ENCODE data around the gene SNRNP25.
A peak's percentile ranks its signal among the peaks of the same experiment; 100 is the strongest.

Gene SNRNP25

DNA sequence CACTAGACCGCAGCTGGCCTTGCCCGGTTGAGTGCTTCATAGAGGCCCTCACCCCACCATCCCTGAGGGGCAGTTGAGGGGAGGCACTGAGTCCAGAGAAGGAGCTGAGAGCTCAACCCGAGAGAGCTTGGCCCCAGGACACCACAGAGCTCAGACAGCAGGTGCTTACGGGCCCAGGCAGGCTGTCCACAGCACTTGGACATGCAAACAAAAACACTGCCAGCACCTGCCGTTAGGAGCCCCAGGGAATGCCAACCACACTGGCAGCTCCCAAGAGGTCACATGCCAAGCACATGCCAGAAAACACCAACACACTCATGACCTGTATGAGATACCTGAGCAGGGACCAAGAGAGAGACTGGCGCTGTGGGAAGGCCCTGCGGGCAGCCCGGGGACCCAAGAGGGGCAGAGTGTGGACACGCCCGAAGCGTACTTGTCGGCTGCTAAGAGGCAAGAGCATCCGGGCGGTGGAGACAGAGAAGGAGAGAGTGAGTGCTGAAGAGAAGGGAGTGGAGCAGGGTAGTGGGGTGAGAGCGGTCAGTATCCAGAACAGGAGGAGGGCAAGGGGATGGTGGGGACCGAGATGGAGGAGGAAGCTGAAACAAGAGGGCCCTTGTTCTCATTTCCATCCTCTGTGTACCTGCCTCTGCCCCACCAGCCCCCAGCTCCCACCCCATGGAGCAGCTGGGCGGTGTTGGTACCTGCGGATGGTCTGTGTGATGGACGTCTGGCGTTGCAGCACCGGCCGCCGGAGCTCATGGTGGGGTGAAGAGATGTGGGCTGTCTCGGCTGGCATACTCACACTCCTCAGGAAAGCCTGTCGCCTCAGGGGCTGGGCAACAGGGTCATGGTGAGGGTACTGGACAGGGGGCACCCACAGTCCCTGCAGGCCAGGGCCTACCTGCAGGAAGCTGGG lies 10.6 kb downstream of the SNRNP25 start:
- peak; percentile 24 for DNase-seq

DNA sequence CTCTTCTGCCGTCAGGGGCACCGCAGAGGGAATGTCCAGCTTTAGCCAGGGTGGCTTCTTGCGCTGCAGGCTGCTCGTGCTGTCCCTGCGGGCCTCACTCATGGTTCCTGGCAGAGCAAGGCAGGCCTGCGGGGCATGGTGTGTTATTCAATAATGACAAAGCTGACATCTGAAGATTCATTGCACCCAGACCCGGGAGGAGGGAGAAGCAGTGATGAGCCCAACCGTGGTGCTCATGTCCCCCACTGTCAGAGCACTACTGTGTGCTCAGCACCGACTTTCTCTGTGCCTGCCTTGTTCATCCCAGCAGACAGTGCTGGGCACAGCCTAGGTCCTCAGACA lies 11.3 kb downstream of the SNRNP25 start:
- DNase-seq = no peak

DNA sequence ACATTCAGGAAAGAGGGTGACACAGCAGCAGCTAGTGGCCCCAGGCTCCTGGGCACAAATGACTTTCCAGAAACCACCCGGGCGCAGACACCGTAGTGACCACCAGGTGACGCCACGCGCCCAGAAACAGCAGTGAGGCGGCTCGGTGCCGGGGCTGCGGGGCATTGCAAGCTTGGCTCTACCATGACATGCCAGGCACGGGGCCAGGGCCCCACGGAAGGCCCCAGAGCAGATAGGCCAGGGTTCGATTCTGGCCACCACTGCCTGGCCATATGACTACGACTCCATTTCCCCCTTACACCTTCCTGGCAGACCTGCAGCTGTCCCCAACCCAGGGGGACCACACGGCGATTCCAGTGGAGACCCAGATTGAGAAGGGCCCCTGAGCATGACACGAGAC lies 12.1 kb downstream of the SNRNP25 start:
- peak; percentile 82 for DNase-seq

DNA sequence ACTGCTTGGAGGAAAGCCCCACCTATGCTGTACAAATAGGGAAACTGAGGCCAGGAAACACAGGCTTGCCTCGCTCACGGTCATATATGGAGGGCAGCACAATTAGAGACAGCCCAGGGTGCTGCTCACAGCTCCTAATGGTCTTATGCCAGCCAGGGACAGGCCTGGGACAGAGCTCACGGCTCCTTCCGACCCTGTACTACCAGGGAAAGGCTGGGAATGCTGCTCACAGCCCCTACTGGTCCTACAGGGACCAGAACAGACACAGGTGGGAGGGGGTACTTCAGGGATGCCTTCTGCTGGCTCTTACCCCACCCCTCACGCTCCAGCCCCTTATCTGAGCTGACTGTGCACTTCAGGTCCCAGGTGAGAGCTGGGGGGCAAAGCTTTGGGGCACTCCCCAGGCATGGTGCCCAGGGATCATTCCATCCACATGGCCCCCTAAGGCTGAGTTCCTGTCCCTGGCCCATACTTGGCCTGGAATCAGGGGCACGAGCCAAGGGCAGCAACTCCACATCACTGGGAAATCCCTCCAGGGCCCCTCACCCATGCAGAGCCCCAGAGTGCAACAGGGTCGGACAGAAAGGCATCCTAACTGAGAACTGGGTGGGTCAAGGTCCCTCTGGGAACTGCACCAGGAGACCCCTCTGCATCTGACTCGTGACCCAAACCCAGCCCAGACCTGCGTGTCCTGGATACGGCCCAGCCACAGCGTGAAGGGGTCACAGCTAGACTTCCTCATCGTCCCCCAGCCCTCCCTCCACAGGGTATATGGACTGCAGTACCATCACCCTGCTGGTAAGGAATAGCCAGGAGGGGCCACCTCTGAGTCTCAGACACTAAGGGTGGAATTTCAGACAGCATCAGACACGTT lies 12.9 kb downstream of the SNRNP25 start:
- DNase-seq = no peak

DNA sequence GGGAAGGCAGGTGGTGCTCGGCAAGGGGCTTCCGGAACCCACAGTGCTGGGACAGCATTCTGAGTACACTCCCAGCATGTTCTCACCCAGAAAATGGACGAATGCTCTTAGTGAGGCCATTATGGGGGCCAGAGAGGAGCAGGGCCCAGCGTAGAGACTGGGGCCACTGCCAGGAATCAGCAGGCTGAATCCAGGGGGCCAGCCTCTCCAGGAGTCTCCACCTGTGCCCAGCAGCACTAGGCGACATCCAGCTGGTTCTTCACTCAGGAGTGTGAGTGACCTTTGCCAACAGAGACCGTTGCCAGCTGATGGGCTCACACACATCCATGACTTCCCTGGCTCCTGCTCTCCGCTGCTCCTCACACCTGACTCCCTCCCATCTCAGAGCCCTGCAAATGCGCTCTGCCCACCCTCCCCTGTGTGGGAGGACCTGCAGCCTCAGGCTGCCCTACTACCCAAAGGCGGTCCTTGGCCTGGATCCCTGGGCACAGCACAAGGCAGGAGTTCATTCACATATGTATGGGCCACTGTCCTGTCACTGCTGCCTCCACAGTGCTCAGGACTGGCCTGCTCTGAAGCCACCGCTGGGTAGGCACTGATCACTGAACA lies 13.7 kb downstream of the SNRNP25 start:
- DNase-seq = no peak

DNA sequence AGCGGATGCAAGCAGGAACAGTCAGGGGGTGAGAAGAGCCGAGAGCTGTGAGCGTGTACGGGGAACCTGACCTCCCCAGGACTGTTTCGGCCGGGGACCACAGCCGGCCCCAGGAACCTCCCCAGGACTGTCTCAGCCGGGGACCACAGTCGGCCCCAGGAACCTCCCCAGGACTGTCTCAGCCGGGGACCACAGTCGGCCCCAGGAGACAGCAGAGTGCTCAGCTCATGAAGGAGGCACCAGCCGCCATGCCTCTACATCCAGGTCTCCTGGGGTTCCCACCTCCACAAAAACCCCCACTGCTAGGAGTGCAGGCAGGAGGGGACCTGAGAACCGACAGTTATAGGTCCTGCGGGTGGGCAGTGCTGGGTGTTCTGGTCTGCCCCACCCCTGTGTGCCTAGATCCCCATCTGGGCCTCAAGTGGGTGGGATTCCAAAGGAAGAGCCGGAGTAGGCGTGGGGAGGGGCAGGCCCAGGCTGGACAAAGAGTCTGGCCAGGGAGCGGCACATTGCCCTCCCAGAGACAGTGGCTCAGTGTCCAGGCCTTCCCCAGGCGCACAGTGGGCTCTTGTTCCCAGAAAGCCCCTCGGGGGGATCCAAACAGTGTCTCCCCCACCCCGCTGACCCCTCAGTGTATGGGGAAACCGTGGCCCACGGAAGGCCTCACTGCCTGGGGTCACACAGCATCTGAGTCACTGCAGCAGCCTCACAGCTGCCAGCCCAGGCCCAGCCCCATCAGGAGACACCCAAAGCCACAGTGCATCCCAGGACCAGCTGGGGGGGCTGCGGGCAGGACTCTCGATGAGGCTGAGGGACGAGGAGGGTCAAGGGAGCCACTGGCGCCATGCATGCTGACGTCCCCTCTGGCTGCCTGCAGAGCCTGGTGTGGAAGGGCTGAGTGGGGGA lies 14.5 kb downstream of the SNRNP25 start:
- no peak for DNase-seq

DNA sequence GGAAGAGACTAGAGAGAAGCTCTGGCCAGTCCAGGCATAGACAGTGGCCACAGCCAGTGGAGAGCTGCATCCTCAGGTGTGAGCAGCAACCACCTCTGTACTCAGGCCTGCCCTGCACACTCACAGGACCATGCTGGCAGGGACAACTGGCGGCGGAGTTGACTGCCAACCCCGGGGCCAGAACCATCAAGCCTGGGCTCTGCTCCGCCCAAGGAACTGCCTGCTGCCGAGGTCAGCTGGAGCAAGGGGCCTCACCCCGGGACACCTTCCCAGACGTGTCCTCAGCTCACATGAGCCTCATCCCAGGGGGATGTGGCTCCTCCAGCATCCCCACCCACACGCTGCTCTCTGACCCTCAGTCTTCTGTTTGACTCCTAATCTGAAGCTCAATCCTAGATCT lies 15.6 kb downstream of the SNRNP25 start:
- no peak for DNase-seq

DNA sequence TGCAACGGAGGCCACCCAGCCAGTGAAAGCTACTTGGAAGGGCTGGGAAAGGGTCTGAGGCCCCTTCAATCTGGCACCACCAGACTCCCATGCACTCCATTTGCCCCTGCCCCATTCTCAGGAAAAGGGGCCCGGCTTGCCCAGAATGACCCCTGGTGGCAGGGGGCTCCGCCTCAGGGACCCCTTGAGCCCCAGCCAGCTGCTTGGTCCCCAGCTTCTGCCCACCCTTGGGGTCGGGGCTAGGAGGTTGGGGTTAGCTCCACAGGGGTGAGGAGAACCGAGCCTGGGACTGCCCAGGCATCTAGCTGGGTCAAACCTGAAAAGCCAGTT lies 17.5 kb downstream of the SNRNP25 start:
- DNase-seq = no peak

DNA sequence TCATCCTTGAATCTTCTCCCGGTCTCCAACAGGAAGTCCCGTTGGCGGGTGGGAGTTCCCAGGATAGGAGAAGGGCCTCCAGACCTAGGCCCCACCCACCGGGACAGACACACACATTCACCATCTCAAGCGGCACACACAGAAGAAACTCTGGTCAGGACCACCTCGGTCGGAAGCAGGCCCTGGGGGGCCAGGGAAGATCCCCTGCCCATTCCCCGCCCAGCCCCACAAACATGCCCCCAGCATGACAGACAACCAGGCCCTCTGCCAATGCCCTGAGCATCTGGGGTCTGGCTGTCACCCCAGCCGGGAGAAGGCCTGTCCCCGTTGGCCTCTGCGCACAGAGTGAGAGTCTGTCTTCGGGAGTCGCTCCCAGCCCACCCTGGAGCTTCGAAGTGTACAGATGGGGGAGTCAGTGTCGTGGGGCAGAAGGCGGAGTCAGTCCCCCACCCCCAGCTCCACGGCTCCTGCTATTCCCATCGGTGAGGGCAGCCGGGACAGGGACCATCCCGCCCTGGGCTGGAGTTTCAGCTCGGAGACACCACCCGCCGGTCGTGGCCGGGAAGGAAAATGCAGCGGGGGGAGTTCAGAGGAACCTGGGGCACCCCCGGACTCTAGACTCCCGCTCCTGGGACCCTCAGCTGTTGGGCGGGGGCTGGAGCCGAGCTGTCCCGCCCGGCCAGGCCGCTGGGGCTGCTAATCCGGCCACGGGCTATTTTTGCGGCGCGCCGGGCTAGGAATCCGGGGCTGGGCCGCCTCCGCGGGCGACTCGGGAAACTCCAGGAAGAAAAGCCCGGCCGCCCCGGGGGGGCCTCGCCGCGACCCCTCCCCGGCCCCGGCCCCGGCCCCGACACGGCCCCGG lies 18.1 kb downstream of the SNRNP25 start:
- no peak for DNase-seq

DNA sequence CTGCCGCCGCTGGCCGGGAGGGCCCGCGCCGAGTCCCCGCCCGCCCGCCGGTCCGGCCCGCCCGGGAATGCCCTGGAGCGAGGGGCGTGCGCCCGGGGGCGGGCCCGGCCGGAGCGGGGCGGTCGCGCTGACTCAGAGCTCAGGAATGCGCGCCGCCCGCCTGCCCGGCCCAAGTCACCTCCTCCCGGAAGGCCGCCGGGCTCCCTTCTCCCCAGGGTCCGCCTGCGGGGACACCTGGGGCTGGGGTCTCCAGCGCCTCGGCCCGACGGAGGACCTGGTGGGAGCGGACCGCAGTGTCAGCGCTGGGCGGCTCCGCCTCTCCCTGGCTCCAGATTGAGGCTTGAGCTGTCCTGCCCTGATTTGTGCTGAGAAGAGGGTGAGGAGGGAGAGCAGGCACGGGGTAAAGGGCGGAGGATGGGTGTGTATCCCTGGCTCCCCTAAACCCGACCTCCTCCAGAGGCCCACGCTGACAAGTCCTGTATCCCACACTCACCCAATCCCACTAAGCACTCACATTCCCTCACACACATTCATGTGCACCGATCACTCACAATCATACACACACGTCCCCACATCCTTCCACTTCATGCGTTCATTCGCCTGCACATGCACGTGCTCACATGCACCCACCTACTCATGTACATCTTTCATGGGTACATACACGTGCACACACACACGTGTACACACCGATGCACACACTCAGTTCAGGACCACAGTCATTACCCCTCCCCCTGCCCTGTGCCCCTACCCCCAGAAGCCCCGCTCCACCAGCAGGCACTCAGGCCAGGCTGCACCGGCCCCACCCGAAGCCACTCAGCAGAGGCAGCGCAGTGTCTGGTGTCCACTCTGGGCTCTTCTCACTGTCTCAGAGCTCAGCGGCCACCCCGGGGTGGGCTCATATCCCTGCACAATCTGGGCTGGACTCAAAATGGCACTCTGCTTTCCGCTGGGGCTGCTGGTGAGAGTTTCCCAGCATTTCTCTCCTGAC lies 19.2 kb downstream of the SNRNP25 start, which contains the start of gene RHBDF1:
RHBDF1 (minus strand) TSS at position 71 of the 988 bp plus-strand sequence. CDS start 7,616 bp downstream, outside the sequence.
- DNase-seq = no peak

DNA sequence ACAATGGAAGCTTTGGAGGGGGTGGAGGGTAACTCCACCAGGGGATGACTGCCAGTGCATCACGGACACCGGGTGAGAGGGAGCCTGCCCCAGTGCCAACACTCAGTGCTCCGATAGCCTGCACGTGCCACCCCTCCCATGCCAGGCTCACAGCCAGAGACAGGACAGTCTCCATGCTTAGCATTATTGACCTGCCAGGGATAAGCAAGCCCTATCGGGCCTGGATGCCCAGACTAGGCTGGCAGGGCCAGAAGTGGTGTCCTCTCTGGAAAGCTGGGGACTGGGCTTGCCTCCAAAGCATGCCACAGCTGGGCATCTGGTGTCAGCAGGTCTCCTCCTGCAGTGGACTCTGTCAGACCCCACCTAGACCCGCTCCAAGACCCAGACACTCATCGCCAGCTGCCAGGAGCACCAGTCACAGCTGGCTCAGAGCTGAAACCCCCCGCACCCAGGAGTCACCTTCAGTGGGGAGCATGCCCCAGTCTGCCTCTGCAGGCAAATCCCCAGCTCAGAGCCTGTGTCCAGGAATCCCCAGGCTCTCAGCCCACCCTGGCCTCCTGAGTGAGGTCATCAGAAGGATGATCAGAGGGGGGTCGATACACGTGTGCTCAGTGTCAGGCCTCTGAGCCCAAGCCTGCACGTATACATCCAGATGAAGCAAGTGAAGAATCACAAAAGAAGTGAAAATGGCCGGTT lies 20.6 kb downstream of the SNRNP25 start:
- no peak for DNase-seq

DNA sequence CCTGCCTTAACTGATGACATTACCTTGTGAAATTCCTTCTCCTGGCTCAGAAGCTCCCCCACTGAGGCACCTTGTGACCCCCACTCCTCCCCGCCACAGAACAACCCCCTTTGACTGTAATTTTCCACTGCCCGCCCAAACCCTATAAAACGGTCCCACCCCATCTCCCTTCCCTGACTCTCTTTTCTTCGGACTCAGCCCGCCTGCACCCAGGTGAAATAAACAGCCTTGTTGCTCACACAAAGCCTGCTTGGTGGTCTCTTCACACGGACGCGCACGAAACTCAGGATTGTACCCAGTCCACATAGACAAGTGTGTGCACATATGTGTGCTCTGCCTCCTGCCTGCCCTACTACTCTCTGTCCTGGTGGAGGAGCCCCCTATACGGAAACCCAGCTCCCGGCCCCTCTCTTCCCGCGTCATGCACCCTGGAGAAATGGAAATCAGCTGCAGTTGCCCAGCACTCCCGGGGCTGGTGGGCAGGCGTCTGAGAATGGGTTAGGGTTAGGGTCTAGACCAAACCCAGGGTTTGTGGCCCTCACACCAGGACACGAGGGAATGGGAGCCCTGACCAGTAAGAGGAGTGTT lies 21.2 kb downstream of the SNRNP25 start:
- no peak for DNase-seq

DNA sequence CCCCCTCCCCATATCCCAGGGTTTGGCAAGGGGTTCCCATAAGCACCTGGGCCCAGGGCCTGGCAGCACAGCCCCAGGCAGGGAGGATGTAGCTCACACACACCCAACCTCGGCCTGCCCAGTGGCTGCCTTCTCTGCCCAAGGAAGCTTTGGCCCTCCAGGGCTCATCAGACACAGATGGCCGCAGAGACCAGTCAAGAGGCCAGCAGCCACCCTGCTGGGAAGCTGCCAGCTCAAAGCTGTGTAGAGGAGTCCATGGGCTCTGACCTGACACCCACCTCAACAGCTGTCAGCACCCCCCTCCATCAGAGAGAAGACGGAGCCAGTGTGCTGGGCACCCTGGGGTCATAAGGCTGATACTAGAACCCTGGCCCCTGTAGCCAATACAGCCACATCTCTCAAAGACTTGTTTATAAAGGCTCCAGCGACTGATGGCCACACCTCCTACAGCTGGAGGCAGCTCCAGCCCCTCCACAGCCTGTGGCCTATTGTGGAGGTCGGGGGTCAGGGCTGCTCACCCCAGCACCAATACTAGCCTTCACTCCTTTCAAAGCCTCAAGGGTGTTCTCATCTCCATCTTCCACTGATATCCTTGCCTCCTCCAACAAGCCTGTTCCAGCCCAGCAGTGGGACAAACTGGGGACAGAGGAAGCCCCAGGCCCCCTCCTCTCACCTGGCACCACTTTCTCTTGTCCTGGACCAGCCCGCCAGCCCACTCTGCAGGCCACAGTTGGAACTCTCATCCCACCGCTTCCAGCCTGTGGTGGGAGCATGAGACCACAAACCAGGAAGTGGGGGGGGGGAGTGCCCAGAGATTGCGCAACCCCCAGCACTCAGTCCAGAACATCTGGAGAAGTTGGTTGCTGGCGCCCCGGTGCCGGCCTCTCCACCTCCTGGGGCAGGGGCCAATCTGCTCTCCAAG lies 22.2 kb downstream of the SNRNP25 start:
- no peak for DNase-seq

DNA sequence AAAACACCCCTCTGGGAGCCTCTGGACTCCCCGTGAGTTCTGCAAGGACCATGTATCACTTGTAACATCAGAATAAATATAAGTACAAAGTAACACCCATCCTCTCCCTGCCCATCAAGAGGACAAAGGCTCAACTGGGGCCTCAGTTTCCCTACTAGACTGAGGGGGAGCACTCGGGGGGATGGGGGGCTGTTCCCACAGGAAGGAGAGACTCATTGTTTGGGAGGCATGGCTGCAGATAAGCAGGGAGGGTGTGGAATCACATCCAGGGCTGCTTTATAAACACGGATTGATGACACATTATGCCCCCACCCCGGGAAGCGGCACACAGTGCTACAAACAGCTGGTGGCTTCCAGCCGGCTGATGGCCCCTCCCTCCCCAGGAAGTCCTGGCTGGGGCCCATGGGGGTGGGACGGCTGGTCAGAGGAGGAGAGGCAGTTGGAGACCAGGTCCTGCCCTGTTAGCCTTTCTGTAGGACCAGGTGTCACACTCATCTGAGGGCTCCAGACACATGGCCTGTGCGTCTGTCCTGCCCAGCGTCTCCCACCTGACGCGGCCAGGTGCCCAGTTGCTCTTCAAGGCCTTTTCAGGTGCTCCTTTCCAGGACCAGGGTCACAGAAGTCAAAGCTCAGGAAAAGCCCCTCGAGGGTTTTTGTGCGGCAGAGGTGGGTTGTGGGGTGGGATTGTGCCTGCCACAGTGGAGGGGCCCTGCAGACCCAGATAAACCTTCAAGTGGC lies 23.1 kb downstream of the SNRNP25 start:
- DNase-seq = no peak

DNA sequence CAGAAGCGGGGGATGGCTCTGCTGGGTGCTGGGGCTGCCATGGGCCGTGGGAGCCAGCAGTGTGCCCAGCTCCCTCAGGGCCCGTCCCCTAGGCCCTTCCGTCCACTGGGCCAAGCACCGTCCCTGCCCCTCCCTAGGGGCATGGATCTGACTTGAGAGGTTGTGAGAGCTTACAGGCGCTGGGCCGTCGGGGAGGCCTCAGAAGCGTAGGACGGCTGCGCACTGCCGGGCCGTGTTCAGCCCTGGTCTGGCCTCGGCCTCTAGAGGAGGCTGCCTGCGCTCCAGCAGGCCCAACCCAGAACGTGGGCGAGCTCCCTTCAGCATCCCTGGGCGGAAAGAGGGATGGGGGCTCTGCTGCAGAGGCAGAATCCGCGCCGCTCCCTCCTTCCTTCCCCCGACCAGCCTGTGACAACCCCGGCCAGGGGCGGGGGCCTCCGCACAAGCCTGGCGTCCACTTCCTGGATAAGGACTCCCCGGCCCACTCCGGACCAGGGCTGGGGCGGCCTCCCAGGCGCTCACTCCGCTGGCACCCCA lies 23.7 kb downstream of the SNRNP25 start:
- DNase-seq = no peak

DNA sequence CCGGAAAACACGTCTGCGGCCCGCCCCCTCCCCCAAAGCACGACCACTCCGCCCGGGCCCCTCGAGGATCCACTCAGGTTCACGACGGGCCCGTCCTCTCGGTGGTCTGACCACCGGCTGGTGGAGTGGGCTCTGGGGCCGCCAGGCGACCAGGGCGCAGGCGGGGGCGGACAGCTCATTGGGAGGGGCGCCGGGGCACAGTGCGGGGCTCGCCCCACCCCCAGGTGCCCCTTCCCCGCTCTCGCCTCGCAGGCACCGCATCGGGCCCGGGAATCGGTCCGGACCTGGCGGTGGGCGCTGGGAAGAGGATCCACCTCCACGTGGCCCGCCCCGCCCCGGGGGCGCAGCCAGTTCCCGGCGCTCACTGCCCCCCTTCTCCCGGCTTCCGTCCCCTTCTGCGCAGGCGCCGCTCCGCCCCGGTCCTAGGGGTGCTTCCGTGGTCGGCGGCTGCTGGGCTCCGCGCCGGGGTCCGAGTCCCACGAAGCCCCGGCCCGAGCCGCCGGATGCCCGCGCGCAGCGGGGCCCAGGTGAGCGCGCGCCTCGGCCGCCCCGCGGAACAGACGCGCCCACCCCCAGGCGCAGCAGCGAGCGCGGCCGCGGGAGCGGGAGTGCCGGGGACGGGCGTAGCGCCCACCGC lies 24.3 kb downstream of the SNRNP25 start, which contains the start of gene MPG:
MPG (plus strand) TSS at position 419 of the 637 bp plus-strand sequence; CDS start at position 504, 85 bp downstream.
- no peak for DNase-seq
